Kidney (tissue), 14 donors: ENCODE measurements around the gene CCDC85C. TPM values are rescaled to one million over a fixed set of nuclear protein-coding genes. Genes with fewer than 3 reads are reported as not detected.
A peak's percentile ranks its signal among the peaks of the same experiment; 100 is the strongest.

ENCODE experiments used
- DNase-seq, 5 donors: peaks; one replicate each; pipeline ENCODE4 v3.0.0-alpha.2; 2013 to 2020
- FAIRE-seq: peaks from 2 replicates; lab custom pipeline; 2012; peaks lifted over from hg19 to GRCh38; lab: Jason Lieb, UNC
- H3K27ac ChIP-seq, 2 donors: one replicate each; pipeline ENCODE4 v1.7.0; 2013; ENCODE audit warnings: low read depth in 2 of 2, low read length in 2 of 2, inconsistent platforms in 1 of 2
- H3K27me3 ChIP-seq: one replicate; pipeline ENCODE4 v1.7.1; 2013; ENCODE audit warnings: low read length, inconsistent platforms; ENCODE audit not compliant: control insufficient read depth, insufficient read depth
- H3K36me3 ChIP-seq, 3 donors: one replicate each; pipeline versions ENCODE4 v1.7.0 to v1.7.1; 2013; ENCODE audit warnings: low read length in 3 of 3, control low read depth in 1 of 3, inconsistent platforms in 1 of 3; ENCODE audit not compliant: insufficient read depth in 3 of 3, control insufficient read depth in 2 of 3
- H3K4me1 ChIP-seq, 3 donors: one replicate each; pipeline versions ENCODE4 v1.7.0 to v1.7.1; 2013; ENCODE audit warnings: low read length in 3 of 3, inconsistent platforms in 1 of 3, low read depth in 1 of 3; ENCODE audit not compliant: control insufficient read depth in 2 of 3, insufficient read depth in 2 of 3
- H3K4me3 ChIP-seq, 3 donors: one replicate each; pipeline versions ENCODE4 v1.7.0 to v1.8.1; 2013; ENCODE audit warnings: low read length in 3 of 3, control low read depth in 1 of 3, inconsistent platforms in 1 of 3
- H3K9ac ChIP-seq, 3 donors: one replicate each; pipeline versions ENCODE4 v1.7.0 to v1.7.1; 2013; ENCODE audit warnings: low read length in 3 of 3, control low read depth in 1 of 3, inconsistent platforms in 1 of 3
- H3K9me3 ChIP-seq, 3 donors: one replicate each; pipeline versions ENCODE4 v1.7.0 to v1.7.1; 2013; ENCODE audit warnings: low read length in 3 of 3, control low read depth in 1 of 3, inconsistent platforms in 1 of 3; ENCODE audit not compliant: control insufficient read depth in 2 of 3, insufficient read depth in 1 of 3
- CTCF ChIP-seq: IDR thresholded peaks from 3 replicates; pipeline ENCODE4 v1.5.1; 2012; ENCODE audit warnings: mild to moderate bottlenecking, moderate library complexity, borderline replicate concordance; ENCODE audit not compliant: insufficient read depth; ENCODE audit errors: extremely low read depth
- intact Hi-C: fragments of 100-400 bp; cut with DNase I; formaldehyde crosslinking; loops from one replicate; pipeline ENCODE4 v1.11.1; 2022
- polyA plus RNA-seq: library from polyadenylated mRNA; stranded (reverse); fragments of 350-450 nt; fragmentation: Illumina TruSeq; extraction: RNeasy Lipid Tissue Mini Kit (QIAGEN cat#74804); gene quantifications from one replicate; pipeline ENCODE4 v1.2.3, GENCODE V29; 2014; ENCODE audit warnings: low read depth, low replicate concordance; ENCODE audit not compliant: insufficient read depth
- total RNA-seq: library from RNA; stranded (reverse); fragmentation: NEBNext Ultra II Directional; extraction: Animal tissue kit (Norgen Biotek cat#: 25700); gene quantifications from one replicate; pipeline ENCODE4 v1.2.1, GENCODE V29; 2021
- donor health status: control.
- donor health status: control.
- donor health status: control.
- donor health status: control.
- donor health status: control.
- donor health status: DM: yes; HTN: yes; CAD: no.
- donor health status: Normal renal cell carcinoma (clear cell type).

The CCDC85C gene
- total and polyA plus RNA-seq, 2 donors from 2014 or later, result 14.7 to 21.4 TPM

DNA sequence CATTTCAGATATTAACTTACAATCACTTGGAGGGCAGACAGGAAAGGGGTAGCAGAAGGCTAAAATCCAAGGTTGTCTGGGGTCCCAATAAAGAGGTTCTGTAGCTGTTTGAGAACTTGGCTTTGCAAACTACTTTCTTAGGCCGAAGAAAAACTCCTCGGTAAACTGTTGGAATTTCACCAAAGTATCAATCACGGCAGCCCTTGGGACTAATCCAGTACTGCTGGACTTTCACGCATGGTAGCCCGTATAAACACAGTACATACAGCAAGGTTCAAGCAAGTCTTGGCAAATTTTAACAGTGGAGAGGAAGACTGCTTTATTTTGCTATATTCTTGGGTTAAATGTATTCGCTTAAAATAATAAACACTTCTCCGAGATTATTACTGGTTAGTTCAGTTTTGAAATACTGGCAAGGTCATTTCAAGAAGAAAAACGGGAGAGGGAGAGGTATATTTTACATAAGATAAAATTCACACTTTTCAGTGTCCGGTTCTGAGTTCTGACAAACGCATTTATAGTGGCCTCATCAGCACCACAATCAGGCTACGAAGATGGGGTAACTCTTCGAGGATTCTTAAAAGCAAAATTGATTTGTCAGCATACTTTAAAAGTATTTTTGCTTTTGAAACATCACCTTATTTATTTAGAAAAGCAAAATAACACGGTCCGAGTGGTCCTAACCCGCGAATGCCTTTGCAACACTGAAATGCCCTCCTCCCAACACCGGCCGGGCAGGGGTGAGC is 124.7 kb downstream of the CCDC85C start:
- H3K9me3 ChIP-seq, result no peaks in the 10 kb centered on the region
- FAIRE-seq (no peak), DNase-seq (peak in 2 of 5 donors; percentile 49 to 62)
- no peak for TF ChIP-seq CTCF
- intact Hi-C loops, result no loop called here
- H3K9ac ChIP-seq, result peak overlapping the region; percentile 39 to 75 (median 48)
- peak overlapping the region; percentile 70 to 80 (median 75) for H3K4me3 ChIP-seq
- H3K36me3 ChIP-seq, result no peaks in the 10 kb centered on the region
- H3K27ac ChIP-seq, result peak overlapping the region; percentile 80 to 85
- no peaks in the 10 kb centered on the region for H3K27me3 ChIP-seq
- peaks cover 0 to 24% (median 23%) of the 10 kb centered on the region in 3 donors for H3K4me1 ChIP-seq

- Histone ChIP-seq H3K36me3 (no peaks in the 10 kb centered on the region), H3K9me3 (no peaks in the 10 kb centered on the region), H3K27ac (no peak overlapping the region), H3K9ac (peak overlapping the region in 1 of 3 donors; percentile 25), H3K4me1 (peaks cover 0 to 23% (median 20%) of the 10 kb centered on the region in 3 donors), H3K4me3 (peak overlapping the region in 2 of 3 donors; percentile 75 to 80), H3K27me3 (no peaks in the 10 kb centered on the region)
- intact Hi-C loops, result no loop called here
- no peak for TF ChIP-seq CTCF
- FAIRE-seq, result no peak
- DNase-seq, result no peak
These were observed 125.9 kb downstream of the CCDC85C start for GRCh38 chr14:99478128-99478527.

- Histone ChIP-seq H3K9ac (no peak overlapping the region), H3K27ac (no peak overlapping the region), H3K36me3 (no peaks in the 10 kb centered on the region), H3K27me3 (no peaks in the 10 kb centered on the region), H3K9me3 (no peaks in the 10 kb centered on the region), H3K4me1 (peaks cover 0 to 19% (median 13%) of the 10 kb centered on the region in 3 donors), H3K4me3 (no peak overlapping the region)
- no peak for FAIRE-seq
- intact Hi-C loops, result no loop called here
- DNase-seq, result peak in 1 of 5 donors; percentile 15
- TF ChIP-seq CTCF, result no peak
These were observed 127.1 kb downstream of the CCDC85C start for GRCh38 chr14:99476864-99477263.
